Activated CD8-positive, alpha-beta T cell treated with anti-CD3 and anti-CD28 coated beads for 36 hours (primary cell): ENCODE results near the gene EWSR1. TPM values are rescaled to one million over a fixed set of nuclear protein-coding genes. Genes with fewer than 3 reads are reported as not detected.

Experiments used
- ATAC-seq: fragments of 200-7000 bp; cut with Tn5 transposase; one replicate; pipeline ENCODE4 v1.10.0; 2021; ENCODE audit warnings: mild to moderate bottlenecking, moderate library complexity
- CTCF ChIA-PET: fragments of 350-600 bp; sonication (Branson Sonifier 250); formaldehyde crosslinking; loops from one replicate; lab custom pipeline; 2021; ENCODE audit warnings: antibody characterized with exemption; lab: Charles Lee
- POLR2A ChIA-PET: fragments of 350-600 bp; sonication (Branson Sonifier 250); formaldehyde crosslinking; loops from one replicate; lab custom pipeline; 2021; ENCODE audit warnings: antibody characterized with exemption; lab: Charles Lee
- DNase-seq: peaks from one replicate; pipeline ENCODE4 v3.0.0-alpha.2; 2020
- H3K27ac Mint-ChIP-seq: one replicate; pipeline ENCODE4 v1.8.0; 2021; ENCODE audit warnings: mild to moderate bottlenecking, mixed read lengths
- H3K27me3 Mint-ChIP-seq: one replicate; pipeline ENCODE4 v1.8.0; 2021; ENCODE audit warnings: mixed read lengths
- H3K36me3 Mint-ChIP-seq: one replicate; pipeline ENCODE4 v1.8.0; 2021; ENCODE audit warnings: low read depth, mixed read lengths
- H3K4me1 Mint-ChIP-seq: one replicate; pipeline ENCODE4 v1.8.0; 2021; ENCODE audit warnings: low read depth, mixed read lengths
- H3K4me3 Mint-ChIP-seq: one replicate; pipeline ENCODE4 v1.8.0; 2021; ENCODE audit warnings: mild to moderate bottlenecking, moderate library complexity, mixed read lengths
- H3K9me3 Mint-ChIP-seq: one replicate; pipeline ENCODE4 v1.8.0; 2021; ENCODE audit warnings: mixed read lengths
- CTCF ChIP-seq: fragments of 200-600 bp; IDR thresholded peaks from one replicate; pipeline ENCODE4 v1.8.0; 2022; ENCODE audit warnings: antibody characterized with exemption, mild to moderate bottlenecking
- intact Hi-C: fragments of 100-400 bp; cut with micrococcal nuclease; formaldehyde crosslinking; loops from one replicate; pipeline ENCODE4 v1.10.0; 2022
- total RNA-seq, 2 experiments: library from RNA; stranded (reverse); gene quantifications; one replicate each; pipeline ENCODE4 v1.2.3, GENCODE V29; 2021

Gene EWSR1
- total RNA-seq, 2 experiments from 2014 or later, result 307 to 315 TPM

GRCh38 chr22:29269230-29269604 is 1.1 kb downstream of the EWSR1 start:
- H3K9me3 Mint-ChIP-seq, result no peaks in the 10 kb centered on the region
- ChIA-PET POLR2A (interaction anchor here (1.0 to 4.6 kb wide), 4 partner anchors 8 to 32 kb away, joined by 4 to 51 read pairs (median 22); no protein-coding TSS in a partner anchor), CTCF (no interaction called here)
- H3K4me3 Mint-ChIP-seq, result peak overlapping the region; percentile 85
- no peaks in the 10 kb centered on the region for H3K27me3 Mint-ChIP-seq
- no peak for TF ChIP-seq CTCF
- ATAC-seq (no peak), DNase-seq (no peak)
- peak overlapping the region; percentile 97 for H3K27ac Mint-ChIP-seq
- peaks cover 65% of the 10 kb centered on the region for H3K36me3 Mint-ChIP-seq
- intact Hi-C loops, result no loop called here
- H3K4me1 Mint-ChIP-seq, result peaks cover 52% of the 10 kb centered on the region

GRCh38 chr22:29269731-29270474 is 1.8 kb downstream of the EWSR1 start:
- H3K27me3 Mint-ChIP-seq, result no peaks in the 10 kb centered on the region
- peak overlapping the region; percentile 97 for H3K27ac Mint-ChIP-seq
- peak; percentile 18 for DNase-seq
- no peaks in the 10 kb centered on the region for H3K9me3 Mint-ChIP-seq
- peaks cover 57% of the 10 kb centered on the region for H3K4me1 Mint-ChIP-seq
- ChIA-PET CTCF (interaction anchor here (1.5 kb wide), 1 partner anchor 34 kb away, joined by 5 read pairs; no protein-coding TSS in a partner anchor), POLR2A (interaction anchor here (0.7 to 4.6 kb wide), 8 partner anchors 7 to 369 kb away, joined by 3 to 51 read pairs (median 5); partner anchors contain the start of gene GAS2L1)
- peaks cover 70% of the 10 kb centered on the region for H3K36me3 Mint-ChIP-seq
- peak overlapping the region; percentile 85 for H3K4me3 Mint-ChIP-seq
- intact Hi-C loops, result no loop called here
- no peak for TF ChIP-seq CTCF
- ATAC-seq, result no peak

GRCh38 chr22:29270475-29271271 is 2.6 kb downstream of the EWSR1 start:
- Mint-ChIP-seq H3K9me3 (no peaks in the 10 kb centered on the region), H3K27ac (peak overlapping the region; percentile 97), H3K4me1 (peaks cover 64% of the 10 kb centered on the region), H3K27me3 (no peaks in the 10 kb centered on the region), H3K36me3 (peaks cover 76% of the 10 kb centered on the region), H3K4me3 (peak overlapping the region; percentile 85)
- ChIA-PET CTCF (interaction anchor here (1.1 to 2.0 kb wide), 6 partner anchors 25 to 354 kb away, joined by 3 to 6 read pairs (median 4); partner anchors contain the start of gene THOC5), POLR2A (interaction anchor here (0.7 to 4.6 kb wide), 9 partner anchors 9 to 368 kb away, joined by 3 to 51 read pairs (median 5); partner anchors contain the start of gene GAS2L1)
- intact Hi-C loops, result no loop called here
- ATAC-seq, result no peak
- TF ChIP-seq CTCF, result no peak
- no peak for DNase-seq

- intact Hi-C loops, result no loop called here
- DNase-seq (no peak), ATAC-seq (no peak)
- no peaks in the 10 kb centered on the region for H3K27me3 Mint-ChIP-seq
- H3K27ac Mint-ChIP-seq, result peak overlapping the region; percentile 16
- ChIA-PET POLR2A (interaction anchor here (1.2 to 3.8 kb wide), 5 partner anchors 13 to 500 kb away, joined by 3 to 51 read pairs (median 4); partner anchors contain the start of gene GAS2L1), CTCF (interaction anchor here (1.2 to 2.0 kb wide), 5 partner anchors 12 to 281 kb away, joined by 3 to 6 read pairs (median 4); partner anchors contain the start of gene THOC5)
- TF ChIP-seq CTCF, result no peak
- peaks cover 82% of the 10 kb centered on the region for H3K36me3 Mint-ChIP-seq
- H3K4me3 Mint-ChIP-seq, result no peak overlapping the region
- H3K4me1 Mint-ChIP-seq, result peaks cover 70% of the 10 kb centered on the region
- H3K9me3 Mint-ChIP-seq, result no peaks in the 10 kb centered on the region
Measured at GRCh38 chr22:29272624-29273023, 4.6 kb downstream of the EWSR1 start.
